Smooth muscle cell of trachea (primary cell): ENCODE data around the gene STK33. TPM values are rescaled to one million over a fixed set of nuclear protein-coding genes. Genes with fewer than 3 reads are reported as not detected.

Source experiments
- total RNA-seq: library from RNA; depleted of rRNA; stranded (reverse); fragments of >200 nt; gene quantifications from 2 replicates; pipeline ENCODE4 v1.2.1, GENCODE V29; 2014

The STK33 gene
- total RNA-seq, result 0.17 and 3.8 TPM in 2 replicates

DNA sequence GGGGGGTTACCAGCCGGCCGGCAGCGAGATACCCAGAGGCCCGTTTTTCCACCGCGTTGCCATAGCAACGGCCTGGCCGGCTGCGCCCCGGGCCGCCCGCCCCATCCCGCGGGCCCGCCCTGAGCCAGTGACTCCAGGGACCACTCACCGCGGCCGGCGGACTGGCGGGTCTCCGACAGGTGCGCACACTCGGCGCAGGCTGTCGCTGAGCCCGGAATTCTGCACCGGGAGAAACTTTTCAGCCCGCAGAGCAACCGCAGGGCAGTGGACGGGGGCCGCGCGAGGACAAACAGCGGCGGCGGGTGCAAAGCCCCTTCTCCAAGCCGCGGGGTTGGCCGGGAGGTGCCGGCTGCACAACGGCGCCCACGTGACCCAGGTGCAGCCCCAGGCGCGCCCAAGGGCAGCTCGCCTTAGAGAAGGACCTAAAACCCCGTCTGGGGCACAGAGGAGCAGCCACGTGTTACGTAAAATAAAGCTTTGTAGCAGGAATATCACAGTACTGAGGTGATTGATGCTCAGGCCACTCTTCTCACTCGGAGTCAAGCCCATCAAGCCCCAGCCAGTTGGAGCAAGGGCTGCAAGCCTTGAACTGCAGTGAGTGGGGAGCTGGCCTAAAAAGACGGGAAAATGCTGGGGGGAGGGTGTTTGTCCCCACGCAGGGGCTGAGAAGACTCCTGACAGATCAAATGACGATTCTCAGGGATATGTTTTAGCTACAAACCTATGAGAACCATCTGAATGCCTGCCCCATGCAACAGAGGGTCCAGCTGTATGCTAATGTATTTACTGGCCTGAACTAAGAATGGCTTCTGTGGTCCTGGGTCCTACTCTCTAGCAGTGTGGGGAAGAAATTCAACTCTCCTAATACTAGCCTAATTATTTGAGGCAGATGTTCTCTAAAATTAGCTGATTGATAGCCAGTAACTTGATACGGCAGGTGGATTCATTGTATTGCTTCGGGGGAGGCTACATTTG lies at the start of gene STK33:
STK33 (minus strand) TSS at position 294 of the 975 bp plus-strand sequence. CDS start 119,323 bp downstream, outside the sequence.

Other genes starting within 250 kb of the STK33 start
- 7.4 and 9.6 TPM in 2 replicates for gene TRIM66, start 88.4 kb upstream of the STK33 start, total RNA-seq
- gene RPL27A, start 88.6 kb upstream of the STK33 start, total RNA-seq, result 562 and 736 TPM in 2 replicates